Gastrocnemius medialis (tissue), 4 donors: Measurements from ENCODE around the gene HSPB9.

ENCODE experiments used
- POLR2A ChIP-seq, 2 donors: fragments of 450-650 bp; IDR thresholded peaks; one replicate each; pipeline ENCODE4 v1.6.1; 2017; ENCODE audit warnings: antibody characterized with exemption in 2 of 2, mild to moderate bottlenecking in 2 of 2, moderate library complexity in 2 of 2
- TF ChIP-seq, protein P1 (sequence below), 5 experiments: fragments of 450-650 bp in 3 of 5; fragments of 200-600 bp in 2 of 5; sonication (generic) in 2 of 5; IDR thresholded peaks in 4 of 5; conservative IDR thresholded peaks in 1 of 5; 1 replicate in 4 of 5; 2 replicates in 1 of 5; pipeline ENCODE4 v1.5.1; 2016 to 2019; ENCODE audit warnings: antibody characterized with exemption in 5 of 5, mild to moderate bottlenecking in 3 of 5, moderate library complexity in 3 of 5

DNA sequence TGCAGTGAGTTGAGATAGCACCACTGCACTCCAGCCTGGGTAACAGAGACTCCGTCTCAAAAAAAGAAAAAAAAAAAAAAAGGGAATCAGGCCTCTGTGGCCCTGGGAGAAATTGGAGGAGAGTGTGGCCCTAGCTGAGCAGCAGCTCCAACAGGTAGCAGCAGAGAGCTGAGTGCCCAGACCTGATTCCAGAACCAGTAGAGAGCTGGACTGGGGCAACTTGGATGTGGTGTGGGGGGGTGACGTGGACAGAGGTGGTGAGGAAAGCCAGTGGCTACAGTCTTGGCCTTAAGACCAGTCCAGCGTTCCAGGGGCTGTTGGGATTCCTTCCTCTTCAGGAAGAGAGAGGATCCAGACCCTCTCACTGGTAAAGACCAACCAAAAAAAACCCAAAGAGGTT is 1.7 kb downstream of the HSPB9 start:
- TF ChIP-seq, protein P1, sequence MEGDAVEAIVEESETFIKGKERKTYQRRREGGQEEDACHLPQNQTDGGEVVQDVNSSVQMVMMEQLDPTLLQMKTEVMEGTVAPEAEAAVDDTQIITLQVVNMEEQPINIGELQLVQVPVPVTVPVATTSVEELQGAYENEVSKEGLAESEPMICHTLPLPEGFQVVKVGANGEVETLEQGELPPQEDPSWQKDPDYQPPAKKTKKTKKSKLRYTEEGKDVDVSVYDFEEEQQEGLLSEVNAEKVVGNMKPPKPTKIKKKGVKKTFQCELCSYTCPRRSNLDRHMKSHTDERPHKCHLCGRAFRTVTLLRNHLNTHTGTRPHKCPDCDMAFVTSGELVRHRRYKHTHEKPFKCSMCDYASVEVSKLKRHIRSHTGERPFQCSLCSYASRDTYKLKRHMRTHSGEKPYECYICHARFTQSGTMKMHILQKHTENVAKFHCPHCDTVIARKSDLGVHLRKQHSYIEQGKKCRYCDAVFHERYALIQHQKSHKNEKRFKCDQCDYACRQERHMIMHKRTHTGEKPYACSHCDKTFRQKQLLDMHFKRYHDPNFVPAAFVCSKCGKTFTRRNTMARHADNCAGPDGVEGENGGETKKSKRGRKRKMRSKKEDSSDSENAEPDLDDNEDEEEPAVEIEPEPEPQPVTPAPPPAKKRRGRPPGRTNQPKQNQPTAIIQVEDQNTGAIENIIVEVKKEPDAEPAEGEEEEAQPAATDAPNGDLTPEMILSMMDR (IDR thresholded peaks at IDR 0.05 in 4 of 5, conservative IDR thresholded peaks at IDR 0.05 in 1 of 5) = no peak
- TF ChIP-seq POLR2A (IDR thresholded peaks at IDR 0.05) = no peak
